PC-3 (cell line): ENCODE data around the gene C1QTNF12. TPM values are rescaled to one million over a fixed set of nuclear protein-coding genes. Genes with fewer than 3 reads are reported as not detected.

Experiments used
- ATAC-seq: fragments of 200-7000 bp; cut with Tn5 transposase; 2 replicates; pipeline ENCODE4 v1.9.1; 2020; ENCODE audit warnings: mild to moderate bottlenecking, moderate library complexity
- BruUV-seq: library from RNA; stranded (reverse); fragments of 400-500 nt; replicated peaks from 2 replicates; lab custom pipeline; 2021; lab: Mats Ljungman, UMichigan
- CTCF ChIA-PET: fragments of 300-600 bp; sonication (Branson Sonifier 250); formaldehyde crosslinking; loops from one replicate; lab custom pipeline; 2022; ENCODE audit warnings: antibody characterized with exemption; lab: Charles Lee
- POLR2A ChIA-PET: fragments of 300-600 bp; sonication (Branson Sonifier 250); formaldehyde crosslinking; loops from one replicate; lab custom pipeline; 2022; ENCODE audit warnings: antibody characterized with exemption; ENCODE audit not compliant: unreplicated experiment; lab: Charles Lee
- DNase-seq: peaks from one replicate; pipeline ENCODE4 v3.0.0-alpha.2; 2015
- H2AFZ ChIP-seq: fragments of 300-600 bp; sonication (generic); 2 replicates; pipeline ENCODE4 v1.6.0; 2016; ENCODE audit warnings: antibody characterized with exemption, low read length
- H3F3A ChIP-seq: fragments of 300-600 bp; sonication (generic); one replicate; pipeline ENCODE4 v1.6.0; 2017; ENCODE audit warnings: antibody characterized with exemption, low read length, control low read depth, mild to moderate bottlenecking; ENCODE audit not compliant: unreplicated experiment
- H3K27ac ChIP-seq: fragments of 300-600 bp; sonication (generic); 2 replicates; pipeline ENCODE4 v1.5.1; 2016; ENCODE audit warnings: mild to moderate bottlenecking, low read length
- H3K27me3 ChIP-seq: fragments of 300-600 bp; sonication (generic); 2 replicates; pipeline ENCODE4 v1.6.1; 2016; ENCODE audit warnings: low read length, mixed read lengths
- H3K36me3 ChIP-seq: fragments of 300-600 bp; sonication (generic); 2 replicates; pipeline ENCODE4 v1.6.1; 2016; ENCODE audit warnings: low read depth, mixed run types, low read length, mixed read lengths
- H3K4me1 ChIP-seq: fragments of 300-600 bp; sonication (generic); 2 replicates; pipeline ENCODE4 v1.5.1; 2016; ENCODE audit warnings: low read length; ENCODE audit not compliant: insufficient read depth
- H3K4me2 ChIP-seq: fragments of 300-600 bp; sonication (generic); 2 replicates; pipeline ENCODE4 v1.6.0; 2016; ENCODE audit warnings: low read length
- H3K4me3 ChIP-seq: fragments of 300-600 bp; sonication (generic); 2 replicates; pipeline ENCODE4 v1.5.1; 2016; ENCODE audit warnings: mild to moderate bottlenecking, low read length, mixed read lengths
- H3K79me2 ChIP-seq: fragments of 300-600 bp; sonication (generic); 2 replicates; pipeline ENCODE4 v1.6.1; 2017; ENCODE audit warnings: low read length, mixed read lengths
- H3K9ac ChIP-seq: fragments of 300-600 bp; sonication (generic); 2 replicates; pipeline ENCODE4 v1.6.0; 2016; ENCODE audit warnings: mild to moderate bottlenecking, low read length
- H3K9me2 ChIP-seq: fragments of 300-600 bp; sonication (generic); replicated peaks from 2 replicates; pipeline ENCODE4 v1.6.1; 2016; ENCODE audit warnings: mixed run types, low read length, mixed read lengths
- H3K9me3 ChIP-seq: fragments of 300-600 bp; sonication (generic); 2 replicates; pipeline ENCODE4 v1.6.1; 2016; ENCODE audit warnings: low read length, mixed read lengths
- H4K20me1 ChIP-seq: fragments of 300-600 bp; sonication (generic); 2 replicates; pipeline ENCODE4 v1.6.1; 2016; ENCODE audit warnings: low read length, mixed read lengths
- EZH2 ChIP-seq: fragments of 300-600 bp; sonication (generic); IDR thresholded peaks from one replicate; pipeline ENCODE4 v1.6.1; 2017; ENCODE audit warnings: antibody characterized with exemption, mild to moderate bottlenecking, low read length; ENCODE audit not compliant: unreplicated experiment
- EZH2phosphoT487 ChIP-seq: fragments of 300-600 bp; sonication (generic); IDR thresholded peaks from 2 replicates; pipeline ENCODE4 v1.6.1; 2018; ENCODE audit warnings: mild to moderate bottlenecking, antibody characterized with exemption, low read length, borderline replicate concordance
- intact Hi-C: fragments of 100-400 bp; cut with micrococcal nuclease; formaldehyde crosslinking; loops from 2 replicates; pipeline ENCODE4 v1.9.0; 2023
- total RNA-seq: library from RNA; depleted of rRNA; stranded (reverse); fragments of >200 nt; gene quantifications from 2 replicates; pipeline ENCODE4 v1.2.3, GENCODE V29; 2014
- TF ChIP-seq, protein P1 (sequence below): fragments of 300-600 bp; sonication (generic); conservative IDR thresholded peaks from 2 replicates; pipeline ENCODE4 v1.5.1; 2017; ENCODE audit warnings: antibody characterized with exemption, low read depth, mild to moderate bottlenecking, low read length

The C1QTNF12 gene
- total RNA-seq, 1 experiment from 2014 or later: 3.9 TPM

- Histone ChIP-seq H3K4me1 (no peaks in the 10 kb centered on the region), H3K4me3 (no peak overlapping the region), H2AFZ (no peak overlapping the region), H3K36me3 (no peaks in the 10 kb centered on the region; the same call in 1 of the 2 replicates), H3K4me2 (no peak overlapping the region), H3K79me2 (no peaks in the 10 kb centered on the region), H3K9ac (no peak overlapping the region), H3F3A (no peaks in the 10 kb centered on the region), H3K27ac (no peak overlapping the region), H3K9me2 (no peaks in the 10 kb centered on the region), H4K20me1 (no peaks in the 10 kb centered on the region), H3K27me3 (no peaks in the 10 kb centered on the region), H3K9me3 (no peaks in the 10 kb centered on the region)
- DNase-seq (no peak), ATAC-seq (peak; percentile 9; the same call in 1 of the 2 replicates)
- intact Hi-C loops: no loop called here
- CTCF ChIA-PET: no interaction called here
- POLR2A ChIA-PET: interaction anchor here (0.6 kb wide), 1 partner anchor 17 kb away, joined by 4 read pairs; no protein-coding TSS in a partner anchor
- no TSS peak for BruUV-seq
- no peak for TF ChIP-seq EZH2phosphoT487
- TF ChIP-seq EZH2: no peak
- TF ChIP-seq, protein P1, sequence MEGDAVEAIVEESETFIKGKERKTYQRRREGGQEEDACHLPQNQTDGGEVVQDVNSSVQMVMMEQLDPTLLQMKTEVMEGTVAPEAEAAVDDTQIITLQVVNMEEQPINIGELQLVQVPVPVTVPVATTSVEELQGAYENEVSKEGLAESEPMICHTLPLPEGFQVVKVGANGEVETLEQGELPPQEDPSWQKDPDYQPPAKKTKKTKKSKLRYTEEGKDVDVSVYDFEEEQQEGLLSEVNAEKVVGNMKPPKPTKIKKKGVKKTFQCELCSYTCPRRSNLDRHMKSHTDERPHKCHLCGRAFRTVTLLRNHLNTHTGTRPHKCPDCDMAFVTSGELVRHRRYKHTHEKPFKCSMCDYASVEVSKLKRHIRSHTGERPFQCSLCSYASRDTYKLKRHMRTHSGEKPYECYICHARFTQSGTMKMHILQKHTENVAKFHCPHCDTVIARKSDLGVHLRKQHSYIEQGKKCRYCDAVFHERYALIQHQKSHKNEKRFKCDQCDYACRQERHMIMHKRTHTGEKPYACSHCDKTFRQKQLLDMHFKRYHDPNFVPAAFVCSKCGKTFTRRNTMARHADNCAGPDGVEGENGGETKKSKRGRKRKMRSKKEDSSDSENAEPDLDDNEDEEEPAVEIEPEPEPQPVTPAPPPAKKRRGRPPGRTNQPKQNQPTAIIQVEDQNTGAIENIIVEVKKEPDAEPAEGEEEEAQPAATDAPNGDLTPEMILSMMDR: 0 out of 2 replicates have a peak, but pooled peaks have one; percentile 5
Observed at GRCh38 chr1:1247341-1247913, 905 bp upstream of the C1QTNF12 start.

DNA sequence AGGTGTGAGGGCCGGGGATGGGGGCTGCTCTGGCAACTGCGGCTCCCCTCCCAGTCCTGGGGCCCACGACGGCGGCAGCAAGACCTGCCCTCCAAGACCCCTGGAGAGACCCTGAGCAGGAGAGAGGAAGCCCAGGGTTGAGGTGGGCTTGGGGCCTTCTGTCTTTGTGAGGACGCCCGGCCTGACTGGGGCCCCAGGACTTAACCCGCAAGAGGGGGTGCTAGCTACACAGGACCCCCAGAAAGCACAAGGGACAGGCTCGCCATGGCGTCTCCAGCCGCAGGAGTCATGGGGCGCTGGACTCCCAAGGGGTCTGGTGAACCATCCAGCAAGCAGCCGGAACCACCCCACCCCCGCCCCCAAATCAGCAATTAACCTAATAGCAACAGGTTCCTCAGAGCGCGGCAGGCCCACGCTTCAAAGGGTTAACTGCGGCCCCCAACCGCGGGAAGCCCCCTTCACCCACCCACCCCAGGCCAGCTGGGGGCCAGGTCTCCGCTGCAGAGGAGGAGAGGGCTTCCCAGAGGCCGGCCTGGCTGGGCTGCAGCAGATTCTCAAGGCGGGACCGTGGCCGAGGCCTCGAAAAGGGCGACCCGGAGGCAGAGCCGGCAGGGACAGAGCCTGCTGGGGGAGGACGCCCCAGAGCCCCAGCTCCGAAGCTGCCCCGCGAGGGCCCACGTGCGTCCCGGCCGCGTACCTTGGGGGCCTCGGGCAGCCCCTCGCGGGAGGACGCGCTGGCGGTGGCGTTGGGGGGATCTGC is 525 bp downstream of the C1QTNF12 start:
- CTCF ChIA-PET: no interaction called here
- Histone ChIP-seq H3K27ac (no peak overlapping the region), H2AFZ (no peak overlapping the region)

More for the DNA sequence above, 525 bp downstream of the C1QTNF12 start:
- Histone ChIP-seq H3K36me3 (no peaks in the 10 kb centered on the region), H3K9me2 (no peaks in the 10 kb centered on the region), H3K4me2 (no peak overlapping the region), H3K79me2 (no peaks in the 10 kb centered on the region), H3K9ac (no peak overlapping the region), H3K27me3 (no peaks in the 10 kb centered on the region), H4K20me1 (no peaks in the 10 kb centered on the region), H3K4me3 (no peak overlapping the region), H3K4me1 (no peaks in the 10 kb centered on the region), H3K9me3 (no peaks in the 10 kb centered on the region), H3F3A (no peaks in the 10 kb centered on the region)
- POLR2A ChIA-PET: no interaction called here
- DNase-seq: no peak
- BruUV-seq: no TSS peak
- intact Hi-C loops: no loop called here
- TF ChIP-seq EZH2 (no peak), EZH2phosphoT487 (no peak)
- TF ChIP-seq, protein P1: no peak
- no peak for ATAC-seq
